ENCODE measurements around the gene RABIF.

RABIF gene

DNA sequence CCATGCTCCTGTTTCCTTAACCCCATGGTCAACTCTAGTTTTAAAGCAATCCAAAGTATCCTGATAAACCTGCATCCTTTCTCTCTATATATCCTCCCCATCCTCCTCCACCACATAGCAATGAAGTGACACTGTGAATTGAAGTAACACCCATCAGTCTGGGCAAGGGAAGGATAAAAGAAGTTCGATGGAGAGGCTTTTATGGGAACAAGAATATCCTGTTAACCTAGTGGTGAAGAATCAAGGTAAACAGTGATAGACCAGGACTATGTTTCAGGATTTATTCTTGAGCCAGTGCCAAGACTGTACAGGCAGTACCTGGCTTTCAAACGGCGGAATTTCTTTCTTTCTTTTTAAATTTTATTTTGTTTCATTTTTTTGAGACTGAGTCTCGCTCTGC is 17.6 kb downstream of the RABIF start:
- DNase-seq, result no peak

DNA sequence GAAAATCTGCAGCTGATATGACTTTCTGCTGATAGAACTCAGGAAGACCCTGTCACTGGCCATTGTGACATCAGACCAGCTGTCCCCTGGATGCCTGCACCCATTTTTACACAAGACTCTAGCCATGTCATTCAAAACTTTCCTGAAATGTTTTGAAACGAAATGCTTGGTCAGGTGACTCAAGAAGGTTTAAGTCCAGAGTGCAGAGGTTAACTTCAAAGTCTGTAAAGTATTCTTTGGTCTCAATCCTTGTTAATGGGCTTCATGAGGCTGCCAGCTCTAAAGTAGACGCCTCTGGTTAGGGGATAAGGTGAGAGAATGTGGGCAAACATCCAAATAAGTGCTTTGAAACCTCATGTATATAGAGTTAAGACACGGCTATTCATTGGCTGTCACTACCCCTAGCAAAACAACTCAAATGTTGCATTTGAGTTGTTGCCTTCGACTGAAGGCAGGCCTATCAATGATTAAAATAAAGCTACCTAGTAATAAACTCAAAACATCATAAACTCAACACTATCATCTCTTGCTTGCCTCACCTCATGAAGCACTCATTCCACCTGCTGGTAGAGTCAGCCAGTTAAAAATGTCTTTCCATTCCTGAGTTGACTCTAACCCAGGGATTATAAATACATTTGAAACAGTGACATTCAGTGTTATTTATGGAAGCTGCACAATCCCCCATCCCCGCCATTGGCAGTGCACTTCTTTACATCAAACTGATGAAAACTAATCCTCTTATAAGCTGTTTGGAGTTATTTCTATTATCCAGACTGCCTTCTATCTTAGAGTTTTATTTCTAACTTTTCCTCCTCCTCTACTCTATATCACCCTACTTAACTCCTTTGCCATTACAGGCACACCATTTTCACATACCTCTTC is 26.0 kb downstream of the RABIF start:
- DNase-seq, result no peak

DNA sequence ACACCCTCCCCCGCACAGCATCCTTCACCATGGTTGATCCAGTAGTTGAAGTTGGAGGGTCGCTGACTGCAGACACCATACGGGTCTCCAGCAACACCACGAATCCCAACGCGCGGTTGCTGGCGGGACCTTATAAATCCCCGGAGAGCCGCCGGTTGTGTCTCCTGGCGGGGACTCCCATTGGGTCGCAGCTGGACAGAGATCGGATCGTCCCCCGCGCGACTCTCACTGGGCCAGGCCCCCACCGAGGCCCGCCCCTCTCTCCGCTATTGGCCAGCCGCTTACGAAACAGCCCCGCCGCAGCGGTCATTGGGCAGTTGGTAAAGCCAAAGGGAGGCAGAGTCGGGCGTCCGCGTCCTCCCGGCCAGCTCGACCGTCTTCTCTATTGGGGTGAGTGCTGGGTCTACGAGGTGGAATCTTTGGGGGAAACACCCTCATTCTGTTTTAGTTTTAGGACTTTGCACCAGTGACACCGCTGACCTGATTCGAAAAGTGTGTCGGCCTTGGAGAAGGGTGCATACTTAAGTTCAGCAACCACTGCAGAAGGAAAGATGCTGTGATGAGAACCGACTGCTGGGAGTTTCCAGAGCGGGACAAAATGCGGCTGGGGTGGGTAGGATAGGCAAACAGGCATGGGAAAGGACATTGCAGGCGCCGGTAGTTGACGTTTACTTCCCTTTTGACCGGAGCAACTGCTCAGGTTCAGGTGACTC is 27.4 kb downstream of the RABIF start:
- peak; percentile 93 for DNase-seq

DNA sequence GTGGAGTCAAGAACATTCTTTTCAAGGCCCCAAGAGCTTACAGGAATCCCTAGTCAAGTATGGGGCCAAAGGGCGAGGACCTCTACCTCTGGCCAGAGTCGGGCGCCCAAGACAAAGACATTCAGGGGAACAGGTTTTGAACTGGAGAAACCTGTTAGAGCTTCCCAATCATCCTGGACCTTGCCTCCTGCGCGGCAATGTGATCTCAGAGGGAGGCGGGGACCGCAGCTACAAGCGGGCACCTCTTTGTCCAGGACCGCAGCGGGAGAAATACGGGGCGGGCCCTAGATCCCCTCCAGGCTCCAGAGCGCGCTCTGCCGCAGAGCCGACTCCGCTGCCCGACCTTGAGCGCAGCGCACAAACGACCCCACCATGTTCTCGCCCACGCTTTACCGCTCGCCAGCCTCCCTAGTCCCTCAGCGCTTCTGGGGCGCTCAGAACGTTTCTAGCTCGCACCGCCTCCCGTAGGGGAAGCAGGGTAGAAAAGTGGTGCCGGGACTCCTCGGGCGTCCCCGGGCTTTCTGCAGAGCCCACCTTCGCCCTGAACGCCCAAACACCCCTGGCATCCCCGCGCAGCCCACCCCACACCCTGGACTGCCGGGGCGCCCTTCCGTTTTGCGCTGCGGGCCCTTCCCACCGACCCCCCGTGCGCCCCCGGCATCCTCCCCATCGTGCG is 28.1 kb downstream of the RABIF start:
- DNase-seq, result peak; percentile 86

DNA sequence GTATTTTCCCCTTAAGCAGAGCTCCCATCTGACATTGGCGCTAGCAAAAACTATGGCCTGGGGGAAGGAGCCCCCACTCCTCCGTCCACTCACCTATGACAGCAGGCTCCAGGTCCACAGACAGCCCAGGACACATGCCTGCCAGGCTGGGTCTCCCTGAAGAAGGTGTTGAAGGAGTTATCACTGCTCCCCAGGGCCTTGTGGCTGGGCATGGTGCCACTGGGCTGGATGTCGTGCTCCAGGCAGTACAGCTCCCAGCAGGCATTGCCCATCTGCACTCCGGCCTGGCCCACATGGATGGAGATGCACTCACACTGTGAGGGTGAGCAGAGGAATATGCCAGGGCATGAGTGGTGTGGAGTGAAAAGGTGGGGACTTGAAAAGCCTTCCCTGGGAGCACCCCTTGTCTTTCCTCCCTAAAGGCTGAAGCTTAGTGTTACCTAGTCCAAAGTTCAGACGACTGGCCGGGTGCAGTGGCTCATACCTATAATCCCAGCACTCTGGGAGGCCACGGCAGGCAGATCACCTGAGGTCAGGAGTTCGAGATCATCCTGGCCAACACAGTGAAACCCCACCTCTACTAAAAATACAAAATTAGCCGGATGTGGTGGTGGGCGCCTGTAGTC is 30.0 kb downstream of the RABIF start:
- DNase-seq, result no peak

DNA sequence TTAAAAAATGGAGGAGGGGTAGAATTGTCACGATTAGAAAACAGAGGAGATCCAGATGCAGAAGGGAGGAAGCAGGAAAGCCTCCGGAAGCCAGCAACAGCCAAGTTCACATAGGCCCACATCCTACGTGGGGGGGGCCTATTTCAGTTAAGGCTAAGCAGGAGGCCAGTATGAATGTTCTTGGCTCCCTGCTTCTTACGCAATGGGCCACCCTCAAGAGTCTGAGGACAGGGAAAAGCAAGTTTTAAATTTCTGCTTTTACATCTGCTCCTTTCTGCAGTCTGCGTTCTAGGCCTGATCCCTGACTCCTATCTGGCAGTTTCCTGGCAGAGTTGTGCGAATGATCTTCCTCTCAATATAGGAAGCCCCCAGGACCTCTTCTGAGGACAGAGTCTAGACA is 30.6 kb downstream of the RABIF start:
- no peak for DNase-seq

DNA sequence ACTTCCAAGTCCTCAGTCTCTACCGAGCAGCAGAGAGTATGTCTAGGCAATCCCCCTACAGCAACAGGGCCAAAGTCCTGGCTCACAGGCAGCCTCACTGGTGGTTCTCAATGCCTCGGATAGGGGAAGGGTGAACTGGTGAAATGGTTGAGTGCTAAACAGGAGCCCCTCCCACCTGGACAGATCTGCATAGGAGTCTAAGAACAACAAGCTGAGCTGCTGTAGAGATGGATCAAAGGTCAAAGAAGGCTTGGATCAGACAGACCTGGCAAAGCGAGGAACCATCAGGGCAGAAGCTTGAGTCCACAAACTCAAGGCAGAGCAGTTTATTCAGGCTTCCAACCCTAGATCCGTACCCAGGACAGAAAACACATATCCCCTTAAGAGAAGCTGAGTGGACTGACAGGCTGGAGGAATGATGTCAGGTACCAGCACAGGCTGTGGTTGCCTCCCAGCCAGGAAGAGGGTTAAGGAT is 31.8 kb downstream of the RABIF start:
- no peak for DNase-seq

DNA sequence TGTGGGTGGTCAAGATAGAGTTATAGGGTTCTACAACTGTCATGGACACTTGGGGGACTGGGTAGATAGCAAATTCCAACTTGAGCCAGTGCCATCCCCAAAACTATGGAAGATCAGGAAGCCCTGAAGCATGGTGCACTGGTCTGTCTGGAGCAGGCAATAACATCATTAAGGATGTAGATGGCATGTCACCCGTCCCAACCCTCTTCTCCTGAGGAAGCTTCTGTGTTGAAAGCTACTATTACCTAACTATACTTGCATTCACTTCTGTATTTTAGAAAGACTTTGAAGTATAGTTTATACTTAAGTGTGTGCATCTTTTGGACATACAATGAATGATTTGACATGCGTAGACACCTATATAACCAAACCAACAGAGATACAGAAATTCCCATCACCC is 32.9 kb downstream of the RABIF start:
- no peak for DNase-seq

DNA sequence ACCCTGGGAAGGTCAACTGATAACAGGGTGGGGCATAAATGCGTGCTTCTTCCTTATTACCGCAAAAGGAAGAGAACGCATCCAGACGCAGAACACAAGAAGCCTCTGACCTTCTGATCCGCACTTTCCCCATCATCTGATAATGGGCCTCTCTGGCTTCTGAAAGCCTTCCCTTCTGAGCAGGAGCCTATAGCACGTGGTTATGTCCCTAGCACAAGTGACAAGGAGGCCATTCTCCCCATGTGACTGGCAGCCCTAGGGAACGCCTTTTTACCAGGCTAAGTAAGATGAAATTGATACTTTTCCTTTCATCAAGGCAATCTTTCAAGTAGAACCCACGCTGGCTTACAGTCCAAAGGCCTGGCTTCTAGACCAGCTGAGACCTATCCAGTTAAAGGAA is 34.2 kb downstream of the RABIF start:
- no peak for DNase-seq

DNA sequence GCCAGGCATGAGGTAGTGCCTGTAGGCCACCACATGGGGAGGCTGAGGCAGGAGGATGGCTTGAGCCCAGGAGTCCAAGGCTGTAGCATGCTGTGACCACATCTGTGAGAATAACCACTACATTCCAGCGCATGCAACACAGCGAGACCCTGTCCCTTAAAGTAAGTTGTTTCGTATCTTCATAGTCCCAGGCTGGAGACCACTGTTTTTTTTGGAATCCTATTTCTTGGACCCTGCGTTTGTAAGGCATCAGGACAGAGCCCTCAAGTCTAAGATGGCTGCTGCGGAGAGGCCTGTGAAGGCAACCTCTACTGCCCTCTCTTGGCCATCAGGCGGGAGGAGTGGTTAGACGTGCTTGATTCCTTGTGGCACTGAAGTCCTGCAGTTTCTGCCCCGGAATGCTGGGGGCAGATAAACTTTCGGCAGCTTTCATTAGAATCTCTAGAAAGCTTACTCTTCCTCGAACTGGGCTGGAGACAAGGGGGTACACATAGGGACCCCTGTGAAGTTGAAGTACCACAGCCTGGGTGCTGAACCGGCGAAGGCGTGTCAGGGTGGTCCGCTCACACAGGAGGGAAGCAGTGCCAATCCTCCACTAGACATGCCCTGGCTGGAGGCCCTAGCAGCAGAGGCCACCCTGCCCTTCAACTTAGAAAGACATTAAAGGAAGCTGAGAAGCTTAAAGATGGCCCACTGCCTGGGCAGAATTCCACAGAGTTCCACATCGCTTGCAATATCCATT is 36.6 kb downstream of the RABIF start:
- DNase-seq, result peak; percentile 34

DNA sequence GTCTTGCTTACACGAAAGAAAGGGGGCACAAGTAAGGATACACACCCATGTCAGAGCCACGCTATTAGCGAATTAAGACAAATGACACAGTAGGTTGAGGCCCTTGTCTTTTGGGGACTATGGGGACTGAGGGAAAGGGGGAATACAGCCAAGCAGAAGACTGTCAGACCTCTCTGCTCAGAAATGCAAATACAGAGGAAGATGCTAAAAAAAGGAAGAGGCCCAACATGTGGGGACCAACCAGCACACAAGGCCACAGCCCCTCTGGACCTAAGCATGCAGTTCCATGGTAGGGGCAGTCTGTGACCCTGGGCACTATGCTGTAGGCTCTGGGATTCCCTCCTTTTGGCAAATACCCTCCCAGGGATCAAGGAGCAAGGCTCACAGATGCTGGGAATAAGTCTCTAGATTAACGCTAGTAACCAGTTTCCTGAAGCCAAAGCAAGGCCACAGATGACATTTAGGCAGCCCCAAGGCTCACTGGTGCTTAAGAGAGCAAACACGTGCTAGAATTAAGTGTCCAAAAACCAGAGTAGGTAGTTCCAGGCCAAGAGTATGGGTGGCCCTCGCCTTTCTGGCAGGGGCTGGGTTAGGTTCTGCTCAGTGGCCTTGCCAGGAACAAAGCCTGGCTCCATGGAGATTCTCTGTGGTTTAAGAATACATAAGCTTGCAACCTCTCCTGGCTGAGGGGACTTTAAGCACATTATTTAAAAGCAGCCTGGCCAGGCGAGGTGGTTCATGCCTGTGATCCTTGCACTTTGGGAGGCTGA is 38.2 kb downstream of the RABIF start:
- no peak for DNase-seq

DNA sequence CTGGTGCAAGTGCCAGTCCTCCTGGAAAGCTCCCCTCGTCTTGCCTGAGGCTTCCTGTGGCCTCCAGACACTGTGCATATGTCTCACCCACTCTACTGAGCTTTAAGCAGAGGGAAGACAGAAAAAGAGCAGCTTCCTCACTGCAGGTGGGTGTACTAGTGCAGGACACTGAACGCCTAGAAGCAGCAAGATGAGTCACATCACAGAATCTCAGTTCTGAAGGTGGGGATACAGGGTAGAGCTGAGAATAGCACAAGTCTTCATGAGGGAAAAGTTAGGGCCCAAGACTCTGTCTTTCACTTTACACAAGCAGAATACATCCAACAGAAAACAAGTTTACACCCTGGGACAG is 40.8 kb downstream of the RABIF start:
- no peak for DNase-seq

DNA sequence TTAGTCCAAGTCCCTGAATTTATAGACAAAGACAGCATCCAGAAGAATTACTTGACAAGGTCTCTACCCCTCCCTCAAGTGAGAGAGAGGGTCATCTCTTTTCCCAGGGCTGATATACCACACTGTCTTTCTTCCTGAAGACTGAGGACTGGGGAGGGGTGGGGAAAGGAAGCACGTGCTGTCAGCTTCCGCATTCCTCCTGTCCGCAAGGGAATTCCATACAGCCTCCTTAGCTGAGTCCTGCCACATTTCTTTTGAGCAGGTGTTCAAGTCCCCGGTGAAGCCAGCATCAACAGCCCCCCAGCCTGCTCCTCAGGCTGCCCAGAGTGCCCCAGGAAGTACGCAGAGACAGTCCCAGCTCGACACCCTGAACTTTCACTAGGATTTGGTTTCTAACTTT is 44.0 kb downstream of the RABIF start:
- no peak for DNase-seq

DNA sequence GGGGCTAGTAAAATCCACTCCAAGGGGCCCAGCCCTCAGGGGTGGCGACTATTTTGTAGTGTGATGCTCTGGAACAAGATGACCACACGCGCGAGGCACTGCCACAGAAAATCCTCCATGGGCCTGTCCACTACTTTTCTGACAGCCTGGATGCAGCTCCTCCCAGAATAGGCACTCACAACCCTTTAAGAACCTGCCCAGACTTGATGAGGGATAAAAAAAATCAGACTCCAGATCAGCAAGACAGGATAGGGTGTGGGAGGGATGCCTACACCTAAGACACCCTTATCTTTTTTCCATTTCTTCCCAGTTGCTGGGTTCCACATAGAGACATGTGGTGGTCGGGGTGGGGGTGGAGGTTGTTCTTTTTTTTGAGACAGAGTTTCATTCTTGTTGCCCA is 44.7 kb downstream of the RABIF start:
- DNase-seq, result no peak

DNA sequence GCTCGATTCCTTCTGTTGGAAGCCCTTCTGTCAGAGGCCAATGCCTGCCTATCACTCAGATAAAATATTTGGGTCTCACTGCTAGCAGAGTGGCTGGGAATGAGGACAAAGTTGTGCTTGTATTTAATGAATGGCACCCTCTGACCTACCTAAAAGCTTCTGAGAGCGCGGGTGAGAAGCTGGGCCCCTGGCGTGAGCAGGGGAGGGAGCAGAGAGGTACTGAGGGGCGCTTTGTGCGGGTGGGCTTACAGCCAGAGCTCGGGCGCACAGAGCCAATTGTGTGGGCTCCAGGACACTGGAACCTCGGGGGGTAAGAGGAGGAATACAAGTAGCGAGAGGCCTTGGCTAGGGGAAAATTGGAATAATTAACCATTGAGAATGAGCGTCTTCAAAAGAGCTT is 45.9 kb downstream of the RABIF start:
- peak; percentile 60 for DNase-seq

DNA sequence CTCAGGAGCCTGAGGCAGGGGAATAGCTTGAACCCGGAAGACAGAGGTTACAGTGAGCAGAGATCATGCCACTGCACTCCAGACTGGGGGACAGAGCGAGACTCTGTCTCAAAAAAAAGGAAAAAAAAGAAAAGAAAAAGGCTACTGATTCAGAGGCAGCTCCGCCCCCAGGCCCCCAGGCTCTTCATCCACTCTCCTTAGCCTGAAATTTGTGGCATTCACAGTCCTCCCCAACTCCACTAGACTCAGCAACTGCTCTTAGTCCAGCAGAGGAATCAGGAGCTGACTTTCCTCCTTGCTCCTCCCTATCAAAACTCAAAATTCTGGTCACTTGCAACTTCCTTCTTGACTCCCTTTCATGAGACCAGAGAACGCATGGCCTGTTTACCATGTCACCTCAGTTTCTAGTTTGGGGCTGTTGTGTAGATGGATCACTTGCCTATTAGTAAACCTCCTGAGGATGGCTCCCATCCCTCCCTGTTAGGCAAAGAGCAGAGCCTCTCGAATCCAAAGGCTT is 51.1 kb downstream of the RABIF start:
- no peak for DNase-seq

DNA sequence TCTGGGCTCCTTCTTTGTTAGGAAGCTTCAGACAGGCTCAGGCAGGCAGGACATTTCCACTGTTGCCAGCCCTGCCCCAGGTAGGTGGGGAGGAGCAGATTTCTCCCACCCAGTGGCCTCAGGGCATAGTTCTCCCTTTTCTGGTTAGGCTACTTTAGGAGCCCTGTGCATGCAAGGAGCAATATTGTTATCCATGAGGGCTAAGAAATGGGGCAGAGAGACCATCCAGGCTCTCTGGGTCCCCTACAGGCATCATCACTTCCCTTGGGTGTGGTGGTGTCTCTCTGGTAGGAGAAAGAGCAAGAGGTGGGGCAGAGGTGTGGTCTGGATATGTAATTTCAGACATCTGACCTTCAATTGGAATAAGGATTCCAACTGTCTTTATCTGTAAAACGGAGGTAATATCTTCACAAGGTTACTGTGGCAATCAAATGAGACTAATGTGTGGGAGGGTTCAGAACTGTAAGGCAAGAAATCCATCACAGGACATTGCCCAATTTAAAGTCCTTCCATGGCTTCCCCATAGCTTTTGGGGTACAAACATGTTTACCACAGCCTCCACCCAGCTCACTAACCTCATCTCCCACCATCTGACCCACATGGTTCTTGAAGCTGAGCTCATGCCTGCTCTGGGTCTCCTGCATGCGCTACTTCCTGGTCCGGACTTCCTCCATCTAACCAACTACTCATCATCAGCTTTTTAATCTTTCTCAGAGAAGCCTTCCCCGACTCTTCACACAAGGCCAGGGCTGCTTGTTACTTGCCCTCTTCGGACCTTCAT is 52.1 kb downstream of the RABIF start:
- no peak for DNase-seq

DNA sequence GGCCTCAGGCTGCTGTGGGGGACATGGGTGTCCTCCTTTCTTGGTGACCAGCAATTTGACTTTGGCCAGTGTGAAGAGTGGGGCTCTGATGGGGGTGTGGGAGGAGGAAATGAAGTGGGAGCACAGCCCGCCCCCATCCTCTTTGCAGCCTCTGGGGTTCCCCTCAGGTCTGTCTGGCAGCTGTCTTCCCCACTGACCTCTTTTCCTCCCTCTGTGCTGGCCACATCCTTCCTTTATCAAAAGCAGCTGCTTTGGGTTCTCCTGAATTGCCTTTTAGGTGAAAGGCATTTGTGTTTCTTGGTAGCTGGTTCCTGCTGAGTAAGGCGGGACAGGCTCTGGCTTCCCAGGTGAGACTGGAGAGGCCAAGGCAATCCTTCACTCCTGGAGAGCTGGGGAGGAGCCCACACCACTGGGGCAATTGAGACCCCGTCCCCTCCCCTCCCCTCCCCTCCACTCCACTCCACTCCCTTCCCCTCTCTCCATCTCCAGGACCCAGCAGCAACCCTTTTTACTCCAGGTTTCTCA is 53.3 kb downstream of the RABIF start:
- DNase-seq, result no peak

DNA sequence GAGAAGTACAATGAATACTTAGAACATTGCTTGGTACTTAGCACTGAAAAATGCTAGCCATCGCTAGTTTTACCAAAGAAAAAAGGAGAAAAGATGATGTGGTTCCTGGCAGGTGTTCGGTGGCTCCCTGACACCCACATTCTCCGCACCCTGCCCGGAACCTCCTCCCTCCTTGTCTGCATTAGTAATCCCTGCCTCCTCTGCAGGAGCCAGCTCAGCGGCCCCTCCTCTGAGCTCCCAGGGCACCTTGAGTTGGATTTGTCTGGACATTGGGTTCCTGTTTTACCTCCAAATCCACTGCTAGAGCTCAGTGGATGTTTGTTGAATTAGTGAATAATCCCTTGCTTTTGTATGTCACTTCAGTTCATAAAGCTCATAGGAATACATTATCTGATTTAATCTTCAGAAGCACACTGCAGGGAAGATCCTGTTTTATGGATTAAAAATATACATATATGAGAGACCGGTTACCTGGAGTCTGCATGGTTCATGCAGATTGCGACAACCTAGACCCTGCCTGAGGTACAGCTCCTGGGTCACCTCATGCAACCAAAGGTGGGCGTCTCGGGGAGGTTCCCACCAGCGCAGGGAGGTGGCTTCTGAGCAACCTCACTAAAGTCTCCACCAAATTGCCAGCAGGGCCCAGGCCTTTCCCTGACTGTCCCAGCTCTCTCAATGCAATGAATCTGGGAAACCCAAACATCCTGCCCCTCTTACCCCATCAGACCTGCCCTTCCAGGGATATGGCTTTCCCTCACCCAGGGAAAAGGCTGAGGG is 54.0 kb downstream of the RABIF start:
- DNase-seq, result no peak

DNA sequence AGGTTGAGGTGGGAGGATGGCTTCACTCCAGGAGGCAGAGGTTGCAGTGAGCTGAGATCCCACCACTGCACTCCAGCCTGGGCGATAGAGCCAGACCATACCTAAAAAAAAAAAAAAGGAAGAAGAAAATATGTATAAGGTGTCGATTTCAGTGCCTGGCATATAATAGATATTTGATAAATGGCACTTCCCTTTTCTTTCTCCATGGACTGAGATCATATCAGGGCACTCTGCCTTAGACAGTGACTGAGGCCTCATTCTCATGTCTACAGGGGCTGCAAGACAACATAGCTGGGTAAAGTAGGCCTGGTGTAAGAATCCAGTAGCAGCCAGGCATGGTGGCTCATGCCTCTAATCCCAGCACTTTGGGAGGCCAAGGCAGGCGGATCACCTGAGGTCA is 57.0 kb downstream of the RABIF start:
- no peak for DNase-seq
